ENCODE measurements around the gene LRRC56.

DNA sequence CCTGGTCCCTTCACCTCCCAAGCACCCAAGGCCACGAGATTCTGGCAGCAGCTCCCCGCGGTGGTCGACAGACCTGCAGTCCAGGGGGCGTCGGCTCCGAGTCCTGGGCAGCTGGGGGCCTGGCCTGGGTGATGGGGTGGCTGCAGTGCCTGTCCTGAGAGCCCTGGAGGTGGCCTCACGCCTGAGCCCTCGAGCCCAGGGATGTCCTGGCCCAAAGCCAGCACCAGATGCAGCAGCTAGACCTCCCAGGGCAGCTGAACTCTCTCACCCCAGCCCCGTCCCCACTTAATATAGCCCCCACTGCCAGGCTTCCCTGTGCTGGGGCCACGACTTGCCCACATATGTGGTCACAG is 16.6 kb downstream of the LRRC56 start:
- TF ChIP-seq TCF7 (IDR thresholded peaks at IDR 0.05; ENCODE audit: borderline replicate concordance) (no peak), EZH2 (IDR thresholded peaks at IDR 0.05; ENCODE audit: borderline replicate concordance, low read depth, low read length) (no peak), ILK (tag; IDR thresholded peaks at IDR 0.05; ENCODE audit: borderline replicate concordance, low read depth) (no peak), KDM1A (IDR thresholded peaks at IDR 0.05) (no peak), ZNF644 (tag; IDR thresholded peaks at IDR 0.05; ENCODE audit: low read depth) (no peak), HNRNPK (IDR thresholded peaks at IDR 0.05; ENCODE audit: low read depth, low read length, poor library complexity, severe bottlenecking) (no peak), ZBTB1 (CRISPR knock-in tag; IDR thresholded peaks at IDR 0.05; ENCODE audit: borderline replicate concordance, low read depth) (no peak)
- TF ChIP-seq, protein P1, sequence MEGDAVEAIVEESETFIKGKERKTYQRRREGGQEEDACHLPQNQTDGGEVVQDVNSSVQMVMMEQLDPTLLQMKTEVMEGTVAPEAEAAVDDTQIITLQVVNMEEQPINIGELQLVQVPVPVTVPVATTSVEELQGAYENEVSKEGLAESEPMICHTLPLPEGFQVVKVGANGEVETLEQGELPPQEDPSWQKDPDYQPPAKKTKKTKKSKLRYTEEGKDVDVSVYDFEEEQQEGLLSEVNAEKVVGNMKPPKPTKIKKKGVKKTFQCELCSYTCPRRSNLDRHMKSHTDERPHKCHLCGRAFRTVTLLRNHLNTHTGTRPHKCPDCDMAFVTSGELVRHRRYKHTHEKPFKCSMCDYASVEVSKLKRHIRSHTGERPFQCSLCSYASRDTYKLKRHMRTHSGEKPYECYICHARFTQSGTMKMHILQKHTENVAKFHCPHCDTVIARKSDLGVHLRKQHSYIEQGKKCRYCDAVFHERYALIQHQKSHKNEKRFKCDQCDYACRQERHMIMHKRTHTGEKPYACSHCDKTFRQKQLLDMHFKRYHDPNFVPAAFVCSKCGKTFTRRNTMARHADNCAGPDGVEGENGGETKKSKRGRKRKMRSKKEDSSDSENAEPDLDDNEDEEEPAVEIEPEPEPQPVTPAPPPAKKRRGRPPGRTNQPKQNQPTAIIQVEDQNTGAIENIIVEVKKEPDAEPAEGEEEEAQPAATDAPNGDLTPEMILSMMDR (IDR thresholded peaks at IDR 0.05 in 2 of 3, conservative IDR thresholded peaks at IDR 0.05 in 1 of 3; ENCODE audit: insufficient read depth in 2 of 3, low read depth in 1 of 3, low read length in 3 of 3): no peak
- TF ChIP-seq, protein P2, sequence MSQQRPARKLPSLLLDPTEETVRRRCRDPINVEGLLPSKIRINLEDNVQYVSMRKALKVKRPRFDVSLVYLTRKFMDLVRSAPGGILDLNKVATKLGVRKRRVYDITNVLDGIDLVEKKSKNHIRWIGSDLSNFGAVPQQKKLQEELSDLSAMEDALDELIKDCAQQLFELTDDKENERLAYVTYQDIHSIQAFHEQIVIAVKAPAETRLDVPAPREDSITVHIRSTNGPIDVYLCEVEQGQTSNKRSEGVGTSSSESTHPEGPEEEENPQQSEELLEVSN (IDR thresholded peaks at IDR 0.05; ENCODE audit: borderline replicate concordance in 1 of 2, extremely low read depth in 1 of 2, insufficient read depth in 1 of 2, insufficient read length in 1 of 2, low read depth in 1 of 2, low read length in 1 of 2, poor library complexity in 1 of 2, severe bottlenecking in 1 of 2): no peak
- TF ChIP-seq, protein P3, sequence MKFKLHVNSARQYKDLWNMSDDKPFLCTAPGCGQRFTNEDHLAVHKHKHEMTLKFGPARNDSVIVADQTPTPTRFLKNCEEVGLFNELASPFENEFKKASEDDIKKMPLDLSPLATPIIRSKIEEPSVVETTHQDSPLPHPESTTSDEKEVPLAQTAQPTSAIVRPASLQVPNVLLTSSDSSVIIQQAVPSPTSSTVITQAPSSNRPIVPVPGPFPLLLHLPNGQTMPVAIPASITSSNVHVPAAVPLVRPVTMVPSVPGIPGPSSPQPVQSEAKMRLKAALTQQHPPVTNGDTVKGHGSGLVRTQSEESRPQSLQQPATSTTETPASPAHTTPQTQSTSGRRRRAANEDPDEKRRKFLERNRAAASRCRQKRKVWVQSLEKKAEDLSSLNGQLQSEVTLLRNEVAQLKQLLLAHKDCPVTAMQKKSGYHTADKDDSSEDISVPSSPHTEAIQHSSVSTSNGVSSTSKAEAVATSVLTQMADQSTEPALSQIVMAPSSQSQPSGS (CRISPR knock-in tag; IDR thresholded peaks at IDR 0.05): no peak
- TF ChIP-seq, protein P4, sequence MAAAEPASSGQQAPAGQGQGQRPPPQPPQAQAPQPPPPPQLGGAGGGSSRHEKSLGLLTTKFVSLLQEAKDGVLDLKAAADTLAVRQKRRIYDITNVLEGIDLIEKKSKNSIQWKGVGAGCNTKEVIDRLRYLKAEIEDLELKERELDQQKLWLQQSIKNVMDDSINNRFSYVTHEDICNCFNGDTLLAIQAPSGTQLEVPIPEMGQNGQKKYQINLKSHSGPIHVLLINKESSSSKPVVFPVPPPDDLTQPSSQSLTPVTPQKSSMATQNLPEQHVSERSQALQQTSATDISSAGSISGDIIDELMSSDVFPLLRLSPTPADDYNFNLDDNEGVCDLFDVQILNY (CRISPR knock-in tag; IDR thresholded peaks at IDR 0.05): no peak
- TF ChIP-seq, protein P5, sequence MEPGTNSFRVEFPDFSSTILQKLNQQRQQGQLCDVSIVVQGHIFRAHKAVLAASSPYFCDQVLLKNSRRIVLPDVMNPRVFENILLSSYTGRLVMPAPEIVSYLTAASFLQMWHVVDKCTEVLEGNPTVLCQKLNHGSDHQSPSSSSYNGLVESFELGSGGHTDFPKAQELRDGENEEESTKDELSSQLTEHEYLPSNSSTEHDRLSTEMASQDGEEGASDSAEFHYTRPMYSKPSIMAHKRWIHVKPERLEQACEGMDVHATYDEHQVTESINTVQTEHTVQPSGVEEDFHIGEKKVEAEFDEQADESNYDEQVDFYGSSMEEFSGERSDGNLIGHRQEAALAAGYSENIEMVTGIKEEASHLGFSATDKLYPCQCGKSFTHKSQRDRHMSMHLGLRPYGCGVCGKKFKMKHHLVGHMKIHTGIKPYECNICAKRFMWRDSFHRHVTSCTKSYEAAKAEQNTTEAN (CRISPR knock-in tag; IDR thresholded peaks at IDR 0.05): no peak
- TF ChIP-seq, protein P6, sequence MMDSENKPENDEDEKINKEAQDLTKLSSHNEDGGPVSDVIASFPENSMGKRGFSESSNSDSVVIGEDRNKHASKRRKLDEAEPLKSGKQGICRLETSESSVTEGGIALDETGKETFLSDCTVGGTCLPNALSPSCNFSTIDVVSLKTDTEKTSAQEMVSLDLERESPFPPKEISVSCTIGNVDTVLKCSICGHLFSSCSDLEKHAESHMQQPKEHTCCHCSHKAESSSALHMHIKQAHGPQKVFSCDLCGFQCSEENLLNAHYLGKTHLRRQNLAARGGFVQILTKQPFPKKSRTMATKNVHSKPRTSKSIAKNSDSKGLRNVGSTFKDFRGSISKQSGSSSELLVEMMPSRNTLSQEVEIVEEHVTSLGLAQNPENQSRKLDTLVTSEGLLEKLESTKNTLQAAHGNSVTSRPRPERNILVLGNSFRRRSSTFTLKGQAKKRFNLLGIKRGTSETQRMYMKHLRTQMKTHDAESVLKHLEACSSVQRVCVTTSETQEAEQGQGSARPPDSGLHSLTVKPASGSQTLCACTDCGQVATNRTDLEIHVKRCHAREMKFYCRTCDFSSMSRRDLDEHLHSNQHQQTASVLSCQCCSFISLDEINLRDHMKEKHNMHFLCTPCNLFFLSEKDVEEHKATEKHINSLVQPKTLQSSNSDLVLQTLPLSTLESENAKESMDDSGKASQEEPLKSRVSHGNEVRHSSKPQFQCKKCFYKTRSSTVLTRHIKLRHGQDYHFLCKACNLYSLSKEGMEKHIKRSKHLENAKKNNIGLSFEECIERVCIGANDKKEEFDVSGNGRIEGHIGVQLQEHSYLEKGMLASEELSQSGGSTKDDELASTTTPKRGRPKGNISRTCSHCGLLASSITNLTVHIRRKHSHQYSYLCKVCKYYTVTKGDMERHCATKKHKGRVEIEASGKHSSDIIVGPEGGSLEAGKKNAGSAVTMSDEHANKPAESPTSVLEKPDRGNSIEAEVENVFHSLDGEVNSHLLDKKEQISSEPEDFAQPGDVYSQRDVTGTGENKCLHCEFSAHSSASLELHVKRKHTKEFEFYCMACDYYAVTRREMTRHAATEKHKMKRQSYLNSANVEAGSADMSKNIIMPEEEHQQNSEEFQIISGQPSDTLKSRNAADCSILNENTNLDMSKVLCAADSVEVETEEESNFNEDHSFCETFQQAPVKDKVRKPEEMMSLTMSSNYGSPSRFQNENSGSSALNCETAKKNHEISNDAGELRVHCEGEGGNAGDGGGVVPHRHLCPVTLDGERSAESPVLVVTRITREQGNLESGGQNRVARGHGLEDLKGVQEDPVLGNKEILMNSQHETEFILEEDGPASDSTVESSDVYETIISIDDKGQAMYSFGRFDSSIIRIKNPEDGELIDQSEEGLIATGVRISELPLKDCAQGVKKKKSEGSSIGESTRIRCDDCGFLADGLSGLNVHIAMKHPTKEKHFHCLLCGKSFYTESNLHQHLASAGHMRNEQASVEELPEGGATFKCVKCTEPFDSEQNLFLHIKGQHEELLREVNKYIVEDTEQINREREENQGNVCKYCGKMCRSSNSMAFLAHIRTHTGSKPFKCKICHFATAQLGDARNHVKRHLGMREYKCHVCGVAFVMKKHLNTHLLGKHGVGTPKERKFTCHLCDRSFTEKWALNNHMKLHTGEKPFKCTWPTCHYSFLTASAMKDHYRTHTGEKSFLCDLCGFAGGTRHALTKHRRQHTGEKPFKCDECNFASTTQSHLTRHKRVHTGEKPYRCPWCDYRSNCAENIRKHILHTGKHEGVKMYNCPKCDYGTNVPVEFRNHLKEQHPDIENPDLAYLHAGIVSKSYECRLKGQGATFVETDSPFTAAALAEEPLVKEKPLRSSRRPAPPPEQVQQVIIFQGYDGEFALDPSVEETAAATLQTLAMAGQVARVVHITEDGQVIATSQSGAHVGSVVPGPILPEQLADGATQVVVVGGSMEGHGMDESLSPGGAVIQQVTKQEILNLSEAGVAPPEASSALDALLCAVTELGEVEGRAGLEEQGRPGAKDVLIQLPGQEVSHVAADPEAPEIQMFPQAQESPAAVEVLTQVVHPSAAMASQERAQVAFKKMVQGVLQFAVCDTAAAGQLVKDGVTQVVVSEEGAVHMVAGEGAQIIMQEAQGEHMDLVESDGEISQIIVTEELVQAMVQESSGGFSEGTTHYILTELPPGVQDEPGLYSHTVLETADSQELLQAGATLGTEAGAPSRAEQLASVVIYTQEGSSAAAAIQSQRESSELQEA (IDR thresholded peaks at IDR 0.05; ENCODE audit: low read depth): no peak
